GM21529 (cell line): ENCODE results near the gene UCK2.

Experiments used
- ATAC-seq: cut with Tn5 transposase; IDR thresholded peaks from one replicate; pipeline ENCODE4 v1.9.1; 2021; ENCODE audit not compliant: unreplicated experiment

UCK2 gene

DNA sequence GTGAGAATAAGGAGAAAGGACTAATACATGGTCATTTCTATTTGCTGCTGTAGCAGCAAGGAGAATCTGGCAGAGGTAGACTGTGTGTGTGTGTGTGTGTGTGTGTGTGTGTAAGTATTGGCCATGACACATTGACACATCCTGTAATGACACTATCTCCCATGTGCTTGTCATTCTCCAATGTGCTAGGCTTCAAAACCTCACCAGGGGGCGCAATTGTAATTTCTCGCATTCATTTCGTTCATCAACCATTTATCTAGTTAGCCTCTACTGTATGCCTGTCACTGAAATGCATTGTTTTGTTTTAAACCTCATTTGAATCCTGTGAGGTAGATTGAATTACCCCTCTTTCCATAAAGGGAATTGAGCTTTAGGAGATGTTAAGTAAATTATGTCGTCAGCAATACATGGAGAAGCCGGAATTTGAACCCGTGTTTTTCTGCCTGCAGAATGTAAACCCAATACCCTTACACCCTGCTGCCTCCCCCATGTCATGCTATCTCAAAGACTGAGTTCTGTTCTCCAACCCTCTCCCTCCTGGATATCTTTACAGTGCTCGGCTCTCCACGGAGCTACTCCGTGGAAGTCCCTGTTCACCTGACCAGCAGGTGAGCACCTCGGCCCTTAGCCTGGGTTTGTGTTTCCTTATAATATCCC lies 100.8 kb downstream of the UCK2 start:
- ATAC-seq: peak; percentile 47

DNA sequence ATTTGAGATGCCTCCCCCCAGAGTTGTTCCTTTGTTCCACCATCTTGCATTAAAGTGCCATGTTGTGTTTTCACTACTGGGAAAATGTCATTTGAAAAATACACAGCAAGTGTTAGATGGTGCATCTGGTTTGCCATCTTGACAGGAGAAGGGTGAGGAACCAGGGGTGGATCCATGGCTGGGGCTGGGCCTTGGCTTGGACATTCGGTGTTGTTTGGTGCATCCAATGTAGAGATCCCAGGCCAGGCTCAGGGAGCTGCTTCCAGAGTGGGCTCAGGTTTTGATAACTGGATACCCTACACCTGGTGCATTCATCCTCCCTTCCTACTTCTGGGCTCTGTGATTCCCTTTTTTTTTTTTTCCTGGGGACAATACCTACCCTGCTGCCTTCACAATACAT lies 103.5 kb downstream of the UCK2 start:
- no peak for ATAC-seq

DNA sequence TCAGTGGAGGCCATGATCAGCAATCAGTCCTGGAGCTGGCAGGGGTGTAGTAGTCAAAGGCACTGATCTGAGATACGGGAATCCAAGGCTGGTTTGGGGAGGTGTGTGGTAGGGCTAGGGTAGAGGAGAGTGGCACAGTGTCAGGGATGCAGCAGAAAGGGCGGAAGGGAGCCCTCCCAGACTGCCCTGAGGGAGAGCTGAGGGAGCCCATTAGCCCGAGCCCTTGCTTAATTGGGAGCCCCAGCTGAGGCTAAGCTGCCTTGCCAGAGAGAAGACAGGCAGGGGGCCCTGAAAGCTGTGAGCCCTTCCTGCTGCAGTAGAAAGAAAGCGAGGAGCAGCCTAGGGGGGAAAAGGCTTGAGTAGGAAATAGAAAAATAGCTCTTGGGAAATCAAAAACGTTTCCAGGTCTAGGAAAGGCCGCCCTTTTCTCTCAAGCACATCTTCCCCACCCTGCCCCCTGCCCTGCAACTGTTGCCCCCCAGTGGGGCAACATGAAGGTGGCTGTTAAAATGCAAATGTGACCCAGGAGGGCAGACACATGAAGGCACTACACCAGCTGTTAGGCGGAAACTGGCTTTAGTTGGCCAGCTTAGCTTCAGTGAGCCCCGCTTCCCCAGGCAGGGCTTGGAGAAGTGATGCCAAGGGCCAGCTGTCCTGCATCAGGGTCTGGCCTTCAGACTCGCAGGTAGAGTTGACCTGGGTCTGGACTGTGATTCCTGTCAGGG lies 106.2 kb downstream of the UCK2 start:
- no peak for ATAC-seq

DNA sequence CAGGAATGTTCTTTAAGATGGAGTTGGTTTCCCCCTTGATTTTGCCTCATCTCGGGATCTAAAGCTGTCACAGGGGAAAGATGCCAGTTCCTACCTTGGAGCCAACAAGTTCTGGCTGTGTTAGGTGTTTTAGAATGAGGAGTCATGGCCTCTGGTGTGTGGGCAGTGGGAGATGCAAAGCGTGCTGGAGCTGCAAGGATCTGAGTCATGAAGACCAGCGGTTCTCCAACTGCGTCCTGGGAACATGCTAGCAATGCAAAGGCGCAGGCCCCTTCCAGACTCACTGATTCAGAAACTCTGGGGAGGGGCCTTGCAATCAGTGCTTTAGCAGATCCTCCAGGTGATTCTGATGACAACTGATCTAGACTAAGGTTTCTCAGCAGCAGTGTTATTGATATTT lies 109.1 kb downstream of the UCK2 start:
- ATAC-seq: no peak

DNA sequence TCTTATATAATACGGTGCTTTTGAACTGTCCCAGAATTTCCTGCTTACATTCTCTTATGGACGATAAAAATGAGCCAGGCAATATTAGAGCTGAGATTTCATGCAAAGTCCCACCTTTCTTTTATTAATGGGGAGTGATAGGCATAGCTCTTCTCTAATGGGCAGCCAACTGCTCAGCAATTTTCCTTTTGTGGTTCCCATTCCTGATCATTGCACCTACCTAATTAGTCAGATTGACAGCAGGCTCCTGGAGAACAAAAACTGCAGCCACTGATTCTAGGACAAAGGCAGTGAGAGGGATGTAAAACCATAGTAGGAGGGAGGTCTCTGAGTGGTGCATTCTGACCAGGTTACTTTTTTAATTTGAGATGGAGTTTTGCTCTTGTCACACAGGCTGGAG lies 110.4 kb downstream of the UCK2 start:
- no peak for ATAC-seq

DNA sequence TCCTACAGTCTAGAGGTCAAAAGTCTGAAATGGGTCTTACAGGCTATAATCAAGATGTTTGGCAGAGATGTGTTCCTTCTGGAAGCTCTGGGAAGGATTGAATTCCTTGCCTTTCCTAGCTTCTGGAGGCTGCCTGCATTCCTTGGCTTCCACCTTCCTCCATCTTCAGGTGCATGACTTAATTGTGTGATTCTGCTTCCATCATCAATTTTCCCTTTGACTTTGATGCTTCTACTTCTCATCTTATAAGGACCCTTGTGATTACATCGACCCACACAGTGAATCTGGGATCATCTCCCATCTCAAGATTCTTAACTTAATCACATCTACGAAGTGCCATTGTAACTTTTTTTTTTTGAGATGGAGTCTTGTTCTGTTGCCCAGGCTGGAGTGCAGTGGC lies 111.4 kb downstream of the UCK2 start:
- no peak for ATAC-seq

DNA sequence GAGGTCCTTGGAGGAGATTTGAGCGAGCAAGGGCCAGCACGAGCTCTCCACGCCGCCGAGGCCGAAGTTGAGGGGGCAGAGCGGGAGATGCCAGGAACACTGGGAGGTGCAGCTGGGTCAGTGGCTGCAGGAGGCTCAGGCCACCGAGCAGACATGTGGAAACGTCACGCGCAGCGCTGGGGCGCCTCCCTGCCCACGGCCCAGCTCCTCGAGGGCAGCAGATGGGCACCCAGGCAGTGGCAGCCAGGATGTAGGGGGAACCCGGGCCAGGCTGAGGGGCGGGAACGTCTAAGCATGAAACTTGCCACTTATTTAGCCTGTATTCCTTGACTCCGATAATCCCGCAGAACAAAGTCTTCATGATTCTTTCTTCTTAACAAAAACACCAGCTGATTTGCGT lies 114.1 kb downstream of the UCK2 start:
- no peak for ATAC-seq

DNA sequence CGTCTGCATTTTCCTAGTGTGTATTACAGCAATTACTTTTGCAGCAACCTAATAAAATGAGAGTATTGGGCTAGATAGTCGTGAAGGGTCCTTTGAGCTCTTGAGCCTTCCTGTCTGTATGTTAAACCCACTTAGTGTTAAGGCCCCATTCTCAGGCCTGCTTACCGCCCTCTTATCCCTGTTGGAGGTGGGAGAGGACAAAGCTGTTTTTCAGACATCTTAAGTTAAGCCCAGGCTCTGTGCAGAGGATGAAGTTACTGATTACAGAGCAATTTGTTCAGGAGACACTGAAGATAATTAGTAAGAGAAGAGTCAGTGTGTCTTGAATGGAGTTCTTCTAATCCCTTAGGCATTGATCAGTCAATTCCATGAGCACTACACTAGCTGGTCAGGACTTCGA lies 114.6 kb downstream of the UCK2 start:
- ATAC-seq: no peak

DNA sequence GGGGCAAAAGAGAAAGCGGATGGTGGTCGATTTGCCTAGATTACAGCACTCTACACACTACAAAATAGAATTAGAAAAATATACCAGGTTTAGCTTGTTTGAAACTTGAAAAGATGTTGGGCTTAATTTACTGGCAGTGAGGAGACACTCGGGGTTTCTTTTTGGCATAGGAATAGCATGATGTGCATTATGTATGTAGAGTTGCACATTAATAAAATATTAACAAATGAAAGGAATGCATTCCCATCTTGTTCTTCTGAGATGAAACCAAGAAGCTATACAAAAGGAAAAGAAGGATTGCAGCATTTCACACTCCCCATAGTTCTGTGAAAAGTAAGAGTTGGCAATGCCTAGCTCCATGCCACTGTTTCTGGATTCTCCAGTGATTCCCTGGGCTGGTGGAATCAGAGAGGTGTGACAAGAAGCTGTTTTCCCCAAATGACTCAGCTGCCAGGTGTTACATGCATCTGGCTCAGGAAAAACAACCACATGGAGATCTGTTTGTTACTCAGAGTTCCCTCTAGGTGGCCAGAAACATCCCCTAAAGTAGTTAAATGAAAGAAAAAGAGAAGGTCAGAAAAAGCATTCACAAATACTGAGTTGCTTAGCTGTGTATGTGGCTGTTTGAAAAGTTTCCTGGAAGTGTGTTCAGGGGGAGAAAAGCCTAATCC lies 115.6 kb downstream of the UCK2 start:
- peak; percentile 69 for ATAC-seq

DNA sequence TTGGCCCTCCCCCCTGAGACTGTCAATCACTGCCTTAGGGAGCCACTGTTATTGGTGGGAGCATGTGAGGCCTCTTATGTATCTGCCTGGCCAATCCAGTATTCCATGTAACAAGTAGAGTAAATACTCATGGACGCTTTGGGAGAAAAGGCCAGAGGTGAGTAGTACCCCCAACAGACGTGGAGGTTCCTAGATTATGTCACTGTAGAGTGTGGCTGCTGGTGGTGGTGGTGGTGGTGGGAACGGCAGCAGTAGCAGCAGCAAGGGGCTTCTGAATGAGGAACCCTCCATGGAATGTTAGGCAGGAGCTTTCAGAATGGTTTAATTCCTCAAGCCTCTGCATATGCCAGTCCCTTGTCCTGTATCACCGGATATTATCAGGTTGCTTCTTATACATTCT lies 118.5 kb downstream of the UCK2 start:
- ATAC-seq: no peak

DNA sequence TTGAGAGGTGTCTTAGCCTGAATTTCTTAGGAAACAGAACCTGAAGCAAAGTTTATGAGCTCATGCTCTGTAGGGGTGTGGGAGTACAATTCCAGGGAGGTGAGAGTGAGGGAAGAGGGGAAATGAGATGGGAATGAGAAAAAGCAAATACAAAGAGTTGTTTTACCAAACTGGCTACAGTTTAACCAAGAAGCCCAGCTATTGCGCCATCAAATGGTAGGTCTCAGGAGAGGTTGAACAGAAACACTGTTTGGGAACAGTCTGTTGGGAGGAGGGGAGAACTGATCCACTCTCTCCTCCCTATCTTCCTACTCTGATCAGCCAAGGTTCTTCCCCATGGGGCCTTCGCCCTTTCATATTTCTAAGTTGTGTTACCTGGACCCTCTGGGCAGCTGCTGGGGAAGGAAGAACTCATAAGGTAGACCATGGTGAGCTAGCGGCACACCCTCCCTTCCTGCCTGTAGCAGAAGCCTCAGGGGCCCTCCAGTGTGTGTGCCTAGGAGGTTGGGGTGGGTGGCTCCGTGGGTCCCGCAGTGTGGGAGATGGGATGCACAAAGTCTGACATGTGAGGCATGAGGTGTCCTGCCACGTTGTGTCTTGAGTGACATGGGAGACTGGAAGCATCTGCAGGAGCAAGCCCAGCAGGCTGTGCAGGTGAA lies 120.5 kb downstream of the UCK2 start:
- ATAC-seq: no peak

DNA sequence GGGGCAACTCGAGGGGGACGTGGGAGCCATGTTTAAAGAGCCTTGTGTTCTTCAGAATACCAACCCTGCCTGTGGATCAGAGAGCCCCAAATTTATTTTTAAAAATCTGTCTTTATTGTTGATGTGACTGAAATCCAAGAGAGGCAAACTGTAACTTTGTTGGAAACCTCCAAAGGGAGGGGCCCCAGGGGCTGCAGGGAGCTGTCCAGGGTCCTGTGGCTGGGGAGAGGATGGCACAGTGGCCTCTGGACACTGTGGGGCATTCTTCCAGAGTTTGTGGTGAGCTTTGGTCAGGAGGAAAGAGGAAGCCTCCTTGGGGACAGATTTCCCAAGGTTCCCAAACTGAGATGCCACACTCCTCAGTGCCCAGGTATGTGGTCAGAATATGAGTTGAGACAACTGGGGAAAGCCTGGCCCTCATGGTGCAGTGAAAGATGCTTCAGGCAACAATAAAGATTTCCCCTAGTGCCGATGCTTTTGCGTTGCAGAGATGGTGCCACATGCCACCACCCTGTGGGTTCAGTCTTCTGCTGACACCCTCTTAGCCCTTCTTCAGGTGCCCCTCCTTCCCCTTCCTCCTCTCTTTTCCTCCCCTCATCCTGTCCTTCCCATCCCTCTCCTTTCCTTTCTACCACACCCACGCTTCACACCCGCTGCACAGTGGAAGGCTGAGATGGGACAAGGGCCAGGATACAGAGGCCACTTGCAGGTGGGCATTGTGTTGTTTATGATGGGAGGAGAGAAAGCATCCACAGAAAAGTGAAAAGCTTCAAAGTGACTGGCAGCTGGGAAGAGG lies 122.1 kb downstream of the UCK2 start:
- no peak for ATAC-seq

DNA sequence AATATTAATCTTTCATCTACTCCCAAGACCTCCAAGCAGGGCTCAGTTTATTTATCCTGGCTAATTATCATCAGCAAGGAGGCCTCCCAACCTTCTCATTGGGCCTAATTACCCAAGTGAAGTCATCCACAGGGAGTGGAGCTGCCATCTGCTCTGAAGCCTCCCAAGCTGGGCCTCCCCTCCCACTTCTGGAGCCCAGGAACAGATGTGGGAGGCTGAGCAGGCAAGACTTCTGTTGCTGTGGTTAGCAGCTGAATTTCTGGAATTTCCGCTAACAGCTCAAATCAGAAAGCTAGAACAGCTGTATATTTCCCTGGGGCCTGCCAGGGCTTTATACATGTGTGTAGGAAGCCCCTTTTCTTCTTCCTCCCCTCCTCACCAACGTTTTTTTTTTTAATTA lies 127.5 kb downstream of the UCK2 start:
- no peak for ATAC-seq

DNA sequence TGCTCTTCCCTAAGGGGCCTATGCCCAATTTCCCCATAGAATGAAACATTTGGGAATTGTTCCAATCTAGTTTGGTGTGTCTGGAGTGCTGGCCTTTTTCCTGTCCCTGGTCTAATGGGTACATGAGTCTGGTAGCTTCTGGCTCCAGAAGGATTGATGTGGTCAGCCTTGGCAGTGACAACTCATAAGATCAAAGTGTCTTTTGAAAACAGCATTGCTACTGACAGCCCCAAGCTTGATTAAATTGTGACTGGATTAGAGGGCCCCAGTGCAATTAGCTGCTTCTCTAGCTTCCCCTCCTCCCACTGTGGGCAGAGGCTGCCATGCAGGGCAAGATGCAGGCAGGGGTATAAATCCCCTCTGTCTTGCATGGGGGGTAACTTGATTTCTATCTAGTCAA lies 130.9 kb downstream of the UCK2 start:
- no peak for ATAC-seq

DNA sequence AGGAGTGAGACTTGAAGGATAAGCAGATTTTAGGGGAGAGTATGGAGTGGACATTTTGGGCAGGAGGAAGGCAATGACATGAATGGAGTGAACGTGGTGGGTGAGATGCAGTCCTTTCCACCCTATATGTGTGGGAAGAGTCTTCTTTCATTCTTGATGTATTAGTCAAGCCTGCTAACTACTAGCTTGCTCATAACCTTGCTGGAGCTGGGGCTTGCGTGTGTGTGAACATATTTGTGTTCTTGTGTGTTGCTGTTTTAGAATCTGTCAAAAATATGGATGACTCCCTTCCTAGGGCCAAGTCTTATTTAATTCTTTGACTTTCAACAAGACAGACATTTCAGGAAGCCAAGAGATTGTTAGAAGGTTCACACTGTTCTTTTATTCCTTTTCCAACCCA lies 132.7 kb downstream of the UCK2 start:
- no peak for ATAC-seq

DNA sequence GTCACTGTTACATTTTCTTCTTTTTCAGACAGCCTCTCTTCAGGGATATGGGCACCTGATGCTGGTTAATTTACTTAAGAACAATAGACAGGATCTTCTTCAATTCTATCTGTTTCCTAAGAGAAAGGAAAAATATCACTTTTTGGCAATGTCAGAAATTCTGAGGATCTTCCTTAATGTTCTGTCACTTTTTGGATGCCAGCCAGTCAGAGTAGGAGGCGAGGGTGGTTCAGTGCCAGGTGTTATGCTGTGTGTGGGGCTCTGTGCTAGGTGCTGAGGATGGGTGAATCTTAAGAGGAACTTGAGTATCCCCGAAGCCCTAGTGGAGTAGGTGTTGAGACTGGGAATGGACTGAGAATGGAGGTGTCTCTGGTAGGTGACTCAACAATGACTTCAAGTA lies 133.5 kb downstream of the UCK2 start:
- no peak for ATAC-seq
